A673 (cell line): ENCODE data around the gene KLHL10. TPM values are rescaled to one million over a fixed set of nuclear protein-coding genes. Genes with fewer than 3 reads are reported as not detected.

ENCODE experiments used
- BruUV-seq: library from RNA; stranded (reverse); fragments of 400-500 nt; replicated peaks from 2 replicates; lab custom pipeline; 2021; lab: Mats Ljungman, UMichigan
- CTCF ChIA-PET: fragments of 300-600 bp; sonication (Branson Sonifier 250); formaldehyde crosslinking; loops from one replicate; lab custom pipeline; 2022; ENCODE audit warnings: antibody characterized with exemption; lab: Charles Lee
- POLR2A ChIA-PET: fragments of 300-600 bp; sonication (Branson Sonifier 250); formaldehyde crosslinking; loops from one replicate; lab custom pipeline; 2022; ENCODE audit warnings: antibody characterized with exemption; ENCODE audit not compliant: low non-redundant PET; lab: Charles Lee
- DNase-seq: peaks from one replicate; pipeline ENCODE4 v3.0.0-alpha.2; 2015; ENCODE audit warnings: low spot score
- H3K27ac ChIP-seq: fragments of 200-600 bp; sonication (generic); 2 replicates; pipeline ENCODE4 v1.5.1; 2016; ENCODE audit warnings: mixed run types, low read depth, mild to moderate bottlenecking, mixed read lengths, antibody characterized with exemption, low read length; ENCODE audit not compliant: poor library complexity, severe bottlenecking
- H3K27me3 ChIP-seq: fragments of 200-600 bp; sonication (generic); replicated peaks from 2 replicates; pipeline ENCODE4 v1.6.1; 2017; ENCODE audit warnings: mixed run types, low read depth, mild to moderate bottlenecking, mixed read lengths, antibody characterized with exemption, low read length; ENCODE audit not compliant: insufficient read depth, poor library complexity
- H3K36me3 ChIP-seq: fragments of 200-600 bp; sonication (generic); 2 replicates; pipeline ENCODE4 v1.6.1; 2016; ENCODE audit warnings: mixed run types, mild to moderate bottlenecking, mixed read lengths, antibody characterized with exemption, low read length; ENCODE audit not compliant: insufficient read depth, poor library complexity, severe bottlenecking
- H3K4me1 ChIP-seq: fragments of 200-600 bp; sonication (generic); 2 replicates; pipeline ENCODE4 v1.6.1; 2017; ENCODE audit warnings: mixed run types, mild to moderate bottlenecking, mixed read lengths, antibody characterized with exemption, low read length; ENCODE audit not compliant: insufficient read depth, poor library complexity, severe bottlenecking
- H3K4me3 ChIP-seq: fragments of 200-600 bp; sonication (generic); 2 replicates; pipeline ENCODE4 v1.5.1; 2016; ENCODE audit warnings: low read depth, mixed run types, mild to moderate bottlenecking, mixed read lengths, low read length; ENCODE audit not compliant: poor library complexity, severe bottlenecking
- H3K9me3 ChIP-seq: fragments of 200-600 bp; sonication (generic); 2 replicates; pipeline ENCODE4 v1.6.1; 2016; ENCODE audit warnings: mixed run types, low read depth, mild to moderate bottlenecking, mixed read lengths, antibody characterized with exemption, low read length; ENCODE audit not compliant: poor library complexity, severe bottlenecking
- EZH2 ChIP-seq: fragments of 200-600 bp; sonication (generic); IDR thresholded peaks from 2 replicates; pipeline ENCODE4 v1.6.1; 2017; ENCODE audit warnings: borderline replicate concordance, low read depth, mild to moderate bottlenecking, mixed read lengths, antibody characterized with exemption, low read length; ENCODE audit not compliant: poor library complexity, severe bottlenecking
- intact Hi-C: fragments of 100-400 bp; cut with micrococcal nuclease; formaldehyde crosslinking; loops from one replicate; pipeline ENCODE4 v1.10.0; 2022; ENCODE audit not compliant: unreplicated experiment
- total RNA-seq: library from RNA; stranded (reverse); gene quantifications from 2 replicates; pipeline ENCODE4 v1.2.3, GENCODE V29; 2021
- TF ChIP-seq, protein P1 (sequence below): fragments of 300-800, 200-600 bp; sonication (generic); conservative IDR thresholded peaks from 2 replicates; pipeline ENCODE4 v1.5.1; 2017; ENCODE audit warnings: low read depth, mild to moderate bottlenecking, antibody characterized with exemption, low read length, moderate library complexity, mixed read lengths

Gene KLHL10
- total RNA-seq, 1 experiment from 2014 or later: not detected

DNA sequence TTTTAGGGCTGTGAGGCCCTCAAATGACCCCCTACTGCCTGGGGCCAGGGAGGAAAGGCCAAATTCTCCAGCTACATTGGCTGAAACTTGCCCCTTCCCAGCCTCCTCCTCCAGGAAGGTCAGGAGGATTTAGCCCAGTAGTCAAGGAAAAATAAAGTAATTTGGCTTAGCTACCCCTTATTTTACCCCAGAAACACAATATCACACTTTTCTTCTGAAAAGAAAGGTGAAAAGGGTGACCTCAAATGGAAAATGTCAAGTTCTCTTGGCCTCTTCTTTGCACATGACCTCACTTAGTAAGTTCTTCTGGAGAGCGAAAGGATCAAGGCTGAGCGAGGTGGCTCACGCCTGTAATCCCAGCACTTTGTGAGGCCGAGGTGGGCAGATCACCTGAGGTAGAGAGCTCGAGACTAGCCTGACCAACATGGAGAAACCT lies 43.1 kb upstream of the KLHL10 start:
- Histone ChIP-seq H3K4me3 (no peak overlapping the region), H3K9me3 (no peaks in the 10 kb centered on the region), H3K27ac (no peak overlapping the region), H3K27me3 (no peaks in the 10 kb centered on the region), H3K4me1 (no peaks in the 10 kb centered on the region), H3K36me3 (no peaks in the 10 kb centered on the region)
- CTCF ChIA-PET: no interaction called here
- intact Hi-C loops: no loop called here
- DNase-seq: no peak
- POLR2A ChIA-PET: no interaction called here
- BruUV-seq: no TSS peak
- no peak for TF ChIP-seq EZH2
- TF ChIP-seq, protein P1, sequence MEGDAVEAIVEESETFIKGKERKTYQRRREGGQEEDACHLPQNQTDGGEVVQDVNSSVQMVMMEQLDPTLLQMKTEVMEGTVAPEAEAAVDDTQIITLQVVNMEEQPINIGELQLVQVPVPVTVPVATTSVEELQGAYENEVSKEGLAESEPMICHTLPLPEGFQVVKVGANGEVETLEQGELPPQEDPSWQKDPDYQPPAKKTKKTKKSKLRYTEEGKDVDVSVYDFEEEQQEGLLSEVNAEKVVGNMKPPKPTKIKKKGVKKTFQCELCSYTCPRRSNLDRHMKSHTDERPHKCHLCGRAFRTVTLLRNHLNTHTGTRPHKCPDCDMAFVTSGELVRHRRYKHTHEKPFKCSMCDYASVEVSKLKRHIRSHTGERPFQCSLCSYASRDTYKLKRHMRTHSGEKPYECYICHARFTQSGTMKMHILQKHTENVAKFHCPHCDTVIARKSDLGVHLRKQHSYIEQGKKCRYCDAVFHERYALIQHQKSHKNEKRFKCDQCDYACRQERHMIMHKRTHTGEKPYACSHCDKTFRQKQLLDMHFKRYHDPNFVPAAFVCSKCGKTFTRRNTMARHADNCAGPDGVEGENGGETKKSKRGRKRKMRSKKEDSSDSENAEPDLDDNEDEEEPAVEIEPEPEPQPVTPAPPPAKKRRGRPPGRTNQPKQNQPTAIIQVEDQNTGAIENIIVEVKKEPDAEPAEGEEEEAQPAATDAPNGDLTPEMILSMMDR: no peak

GRCh38 chr17:41796121-41796895 lies 41.3 kb upstream of the KLHL10 start:
- no peak overlapping the region for H3K4me3 ChIP-seq
- ChIA-PET POLR2A (no interaction called here), CTCF (no interaction called here)
- no peaks in the 10 kb centered on the region for H3K9me3 ChIP-seq
- H3K27ac ChIP-seq: no peak overlapping the region
- intact Hi-C loops: no loop called here
- no TSS peak for BruUV-seq
- H3K27me3 ChIP-seq: no peaks in the 10 kb centered on the region
- TF ChIP-seq EZH2: no peak
- TF ChIP-seq, protein P1: no peak
- no peaks in the 10 kb centered on the region for H3K36me3 ChIP-seq
- no peaks in the 10 kb centered on the region for H3K4me1 ChIP-seq
- DNase-seq: no peak

DNA sequence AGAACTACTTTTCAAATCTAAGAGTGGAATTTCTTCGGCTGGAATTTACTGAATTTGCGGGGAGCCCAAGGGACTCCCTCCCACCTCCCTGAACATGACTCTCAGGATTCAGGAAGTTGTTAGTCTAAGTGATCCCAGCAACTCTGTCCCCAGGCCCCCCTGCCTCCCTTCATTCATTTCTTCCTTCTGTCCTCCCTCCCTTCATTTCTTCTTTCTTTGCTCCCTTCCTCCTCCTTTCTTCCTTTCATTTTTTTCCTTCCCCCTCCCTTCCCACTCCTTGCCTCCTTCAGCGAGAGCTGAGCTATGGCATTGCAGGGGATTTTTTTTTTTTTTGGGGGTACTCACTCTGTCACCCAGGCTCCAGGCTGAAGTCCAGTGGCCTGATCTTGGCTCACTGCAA lies 40.2 kb upstream of the KLHL10 start:
- BruUV-seq: no TSS peak
- Histone ChIP-seq H3K4me3 (no peak overlapping the region), H3K9me3 (no peaks in the 10 kb centered on the region), H3K27me3 (no peaks in the 10 kb centered on the region), H3K4me1 (no peaks in the 10 kb centered on the region), H3K27ac (no peak overlapping the region), H3K36me3 (no peaks in the 10 kb centered on the region)
- ChIA-PET CTCF (no interaction called here), POLR2A (no interaction called here)
- no peak for DNase-seq
- TF ChIP-seq, protein P1: no peak
- TF ChIP-seq EZH2: no peak
- intact Hi-C loops: no loop called here
